ENCODE results near the gene C6orf15.
"Not testable (repeated sequence)": the region's sequence is repeated elsewhere in the genome, so short reads cannot be mapped to it uniquely, and the experiment has no call there.

C6orf15 gene

GRCh38 chr6:31079656-31080261 is 32.6 kb downstream of the C6orf15 start:
- H3K9me3 ChIP-seq (ENCODE audit: insufficient read depth, low read depth, low read length): no peaks in the 10 kb centered on the region
- H3K9ac ChIP-seq (ENCODE audit: low read depth, low read length): no peak overlapping the region
- H3K36me3 ChIP-seq (ENCODE audit: insufficient read depth, low read depth, low read length): no peaks in the 10 kb centered on the region
- H3K4me1 ChIP-seq (ENCODE audit: insufficient read depth, low read length): peaks cover 5% of the 10 kb centered on the region; the same call in 1 of the 2 replicates
- no peak overlapping the region for H3K27ac ChIP-seq (ENCODE audit: low read length)
- no peaks in the 10 kb centered on the region for H3K27me3 ChIP-seq (ENCODE audit: insufficient read depth, low read length)
- no peak overlapping the region for H3K4me3 ChIP-seq (ENCODE audit: low read length)

GRCh38 chr6:31076611-31077010 is 35.8 kb downstream of the C6orf15 start:
- H3K36me3 ChIP-seq (ENCODE audit: insufficient read depth, low read depth, low read length): no peaks in the 10 kb centered on the region
- no peaks in the 10 kb centered on the region for H3K9me3 ChIP-seq (ENCODE audit: insufficient read depth, low read depth, low read length)
- no peak overlapping the region for H3K27ac ChIP-seq (ENCODE audit: low read length)
- H3K4me3 ChIP-seq (ENCODE audit: low read length): no peak overlapping the region
- peaks cover 9% of the 10 kb centered on the region; the same call in 1 of the 2 replicates for H3K4me1 ChIP-seq (ENCODE audit: insufficient read depth, low read length)
- no peak overlapping the region for H3K9ac ChIP-seq (ENCODE audit: low read depth, low read length)
- no peaks in the 10 kb centered on the region for H3K27me3 ChIP-seq (ENCODE audit: insufficient read depth, low read length)

GRCh38 chr6:31075528-31075927 is 36.8 kb downstream of the C6orf15 start:
- H3K4me1 ChIP-seq (ENCODE audit: insufficient read depth, low read length): peaks cover 14% of the 10 kb centered on the region; the same call in 1 of the 2 replicates
- no peak overlapping the region for H3K9ac ChIP-seq (ENCODE audit: low read depth, low read length)
- no peak overlapping the region for H3K27ac ChIP-seq (ENCODE audit: low read length)
- H3K4me3 ChIP-seq (ENCODE audit: low read length): no peak overlapping the region
- no peaks in the 10 kb centered on the region for H3K36me3 ChIP-seq (ENCODE audit: insufficient read depth, low read depth, low read length)
- no peaks in the 10 kb centered on the region for H3K27me3 ChIP-seq (ENCODE audit: insufficient read depth, low read length)
- no peaks in the 10 kb centered on the region for H3K9me3 ChIP-seq (ENCODE audit: insufficient read depth, low read depth, low read length)

GRCh38 chr6:31074401-31074800 is 38.0 kb downstream of the C6orf15 start:
- Histone ChIP-seq H3K4me1 (ENCODE audit: insufficient read depth, low read length) (peaks cover 14% of the 10 kb centered on the region; the same call in 1 of the 2 replicates), H3K4me3 (ENCODE audit: low read length) (no peak overlapping the region), H3K9ac (ENCODE audit: low read depth, low read length) (no peak overlapping the region), H3K36me3 (ENCODE audit: insufficient read depth, low read depth, low read length) (no peaks in the 10 kb centered on the region), H3K27me3 (ENCODE audit: insufficient read depth, low read length) (no peaks in the 10 kb centered on the region), H3K27ac (ENCODE audit: low read length) (no peak overlapping the region), H3K9me3 (ENCODE audit: insufficient read depth, low read depth, low read length) (no peaks in the 10 kb centered on the region)

GRCh38 chr6:31070711-31071197 is 41.6 kb downstream of the C6orf15 start:
- Histone ChIP-seq H3K9ac (ENCODE audit: low read depth, low read length) (peak overlapping the region; percentile 51; the same call in 1 of the 2 replicates), H3K4me1 (ENCODE audit: insufficient read depth, low read length) (peaks cover 12% of the 10 kb centered on the region; the same call in 1 of the 2 replicates), H3K4me3 (ENCODE audit: low read length) (peak overlapping the region; percentile 26), H3K9me3 (ENCODE audit: insufficient read depth, low read depth, low read length) (no peaks in the 10 kb centered on the region), H3K27me3 (ENCODE audit: insufficient read depth, low read length) (no peaks in the 10 kb centered on the region), H3K27ac (ENCODE audit: low read length) (peak overlapping the region; percentile 25), H3K36me3 (ENCODE audit: insufficient read depth, low read depth, low read length) (no peaks in the 10 kb centered on the region)

- H3K36me3 ChIP-seq (ENCODE audit: insufficient read depth, low read depth, low read length): no peaks in the 10 kb centered on the region
- peaks cover 12% of the 10 kb centered on the region; the same call in 1 of the 2 replicates for H3K4me1 ChIP-seq (ENCODE audit: insufficient read depth, low read length)
- no peaks in the 10 kb centered on the region for H3K27me3 ChIP-seq (ENCODE audit: insufficient read depth, low read length)
- no peak overlapping the region for H3K4me3 ChIP-seq (ENCODE audit: low read length)
- H3K9me3 ChIP-seq (ENCODE audit: insufficient read depth, low read depth, low read length): no peaks in the 10 kb centered on the region
- no peak overlapping the region for H3K27ac ChIP-seq (ENCODE audit: low read length)
- no peak overlapping the region for H3K9ac ChIP-seq (ENCODE audit: low read depth, low read length)
These were observed 43.6 kb downstream of the C6orf15 start for GRCh38 chr6:31068669-31069340.

- not testable (repeated sequence) for H3K9ac ChIP-seq (ENCODE audit: low read depth, low read length); H3K27ac ChIP-seq (ENCODE audit: low read length)
- peaks cover 12% of the 10 kb centered on the region; the same call in 1 of the 2 replicates for H3K4me1 ChIP-seq (ENCODE audit: insufficient read depth, low read length)
These were observed 44.3 kb downstream of the C6orf15 start for GRCh38 chr6:31067891-31068668.

GRCh38 chr6:31067028-31067427 is 45.3 kb downstream of the C6orf15 start:
- not testable (repeated sequence) for H3K4me1 ChIP-seq (ENCODE audit: insufficient read depth, low read length); H3K27ac ChIP-seq (ENCODE audit: low read length); H3K27me3 ChIP-seq (ENCODE audit: insufficient read depth, low read length); H3K9me3 ChIP-seq (ENCODE audit: insufficient read depth, low read depth, low read length); H3K4me3 ChIP-seq (ENCODE audit: low read length); H3K36me3 ChIP-seq (ENCODE audit: insufficient read depth, low read depth, low read length); H3K9ac ChIP-seq (ENCODE audit: low read depth, low read length)

More at GRCh38 chr6:31067891-31068668, 44.3 kb downstream of the C6orf15 start:
- H3K4me3 ChIP-seq (ENCODE audit: low read length); H3K27me3 ChIP-seq (ENCODE audit: insufficient read depth, low read length); H3K36me3 ChIP-seq (ENCODE audit: insufficient read depth, low read depth, low read length); H3K9me3 ChIP-seq (ENCODE audit: insufficient read depth, low read depth, low read length): not testable (repeated sequence)

GRCh38 chr6:31065556-31065955 is 46.8 kb downstream of the C6orf15 start:
- Histone ChIP-seq H3K9ac (ENCODE audit: low read depth, low read length) (no peak overlapping the region), H3K4me1 (ENCODE audit: insufficient read depth, low read length) (peaks cover 3% of the 10 kb centered on the region; the same call in 1 of the 2 replicates), H3K4me3 (ENCODE audit: low read length) (no peak overlapping the region), H3K9me3 (ENCODE audit: insufficient read depth, low read depth, low read length) (no peaks in the 10 kb centered on the region), H3K36me3 (ENCODE audit: insufficient read depth, low read depth, low read length) (no peaks in the 10 kb centered on the region), H3K27ac (ENCODE audit: low read length) (no peak overlapping the region), H3K27me3 (ENCODE audit: insufficient read depth, low read length) (no peaks in the 10 kb centered on the region)

GRCh38 chr6:31063906-31064435 is 48.4 kb downstream of the C6orf15 start:
- Histone ChIP-seq H3K9me3 (ENCODE audit: insufficient read depth, low read depth, low read length) (no peaks in the 10 kb centered on the region), H3K4me1 (ENCODE audit: insufficient read depth, low read length) (no peaks in the 10 kb centered on the region), H3K27me3 (ENCODE audit: insufficient read depth, low read length) (no peaks in the 10 kb centered on the region), H3K36me3 (ENCODE audit: insufficient read depth, low read depth, low read length) (no peaks in the 10 kb centered on the region), H3K27ac (ENCODE audit: low read length) (no peak overlapping the region), H3K9ac (ENCODE audit: low read depth, low read length) (no peak overlapping the region), H3K4me3 (ENCODE audit: low read length) (no peak overlapping the region)

Data from iPS-20b (cell line).